ENCODE data around the gene MARVELD1.
"Not testable (repeated sequence)": the region's sequence is repeated elsewhere in the genome, so short reads cannot be mapped to it uniquely, and the experiment has no call there.

MARVELD1 gene

GRCh38 chr10:97713339-97713825, at the start of gene MARVELD1:
TSS of gene MARVELD1 (plus strand) at chr10:97713730. CDS start at chr10:97713877, 147 bp downstream.
- DNase-seq (ENCODE audit: low spot score), result no peak

- DNase-seq (ENCODE audit: low spot score), result no peak
Observed at GRCh38 chr10:97664282-97664850, 49.2 kb upstream of the MARVELD1 start.

GRCh38 chr10:97666992-97667391, 46.5 kb upstream of the MARVELD1 start:
- no peak for DNase-seq (ENCODE audit: low spot score)

- DNase-seq (ENCODE audit: low spot score), result no peak
Observed at GRCh38 chr10:97667463-97667862, 46.1 kb upstream of the MARVELD1 start.

GRCh38 chr10:97669571-97669970, 44.0 kb upstream of the MARVELD1 start:
- no peak for DNase-seq (ENCODE audit: low spot score)

GRCh38 chr10:97673736-97674525, 39.6 kb upstream of the MARVELD1 start:
- DNase-seq (ENCODE audit: low spot score), result no peak

- no peak for DNase-seq (ENCODE audit: low spot score)
Observed at GRCh38 chr10:97675222-97675621, 38.3 kb upstream of the MARVELD1 start.

GRCh38 chr10:97676770-97677581, 36.6 kb upstream of the MARVELD1 start:
- DNase-seq (ENCODE audit: low spot score), result no peak

GRCh38 chr10:97679594-97679993, 33.9 kb upstream of the MARVELD1 start:
- DNase-seq (ENCODE audit: low spot score), result no peak

- DNase-seq (ENCODE audit: low spot score), result no peak
Observed at GRCh38 chr10:97682042-97682441, 31.5 kb upstream of the MARVELD1 start.

GRCh38 chr10:97683556-97684367, 29.8 kb upstream of the MARVELD1 start:
- peak; percentile 28 for DNase-seq (ENCODE audit: low spot score)

- DNase-seq (ENCODE audit: low spot score), result not testable (repeated sequence)
Observed at GRCh38 chr10:97684368-97684713, 29.2 kb upstream of the MARVELD1 start.

- no peak for DNase-seq (ENCODE audit: low spot score)
Observed at GRCh38 chr10:97684866-97685394, 28.6 kb upstream of the MARVELD1 start.

- no peak for DNase-seq (ENCODE audit: low spot score)
Observed at GRCh38 chr10:97685395-97685958, 28.1 kb upstream of the MARVELD1 start.

- DNase-seq (ENCODE audit: low spot score), result no peak
Observed at GRCh38 chr10:97686301-97686961, 27.1 kb upstream of the MARVELD1 start.

GRCh38 chr10:97686962-97687784, 26.4 kb upstream of the MARVELD1 start, which contains the start of gene AVPI1:
TSS of gene AVPI1 (minus strand) at chr10:97687241. CDS start at chr10:97679905, 7,336 bp downstream.
- DNase-seq (ENCODE audit: low spot score), result peak; percentile 93

- peak; percentile 41 for DNase-seq (ENCODE audit: low spot score)
Observed at GRCh38 chr10:97687785-97688781, 25.4 kb upstream of the MARVELD1 start.

- DNase-seq (ENCODE audit: low spot score), result no peak
Observed at GRCh38 chr10:97689559-97690020, 23.9 kb upstream of the MARVELD1 start.

All from globus pallidus (tissue), 1 donor.